Stimulated activated naive B cell treated with anti-CD40 and anti-IgM and Interleukin-4, amounts not matched to agents 10 μg/mL and 1 μg/mL and 100 μg/mL, for 72 hours (primary cell): ENCODE measurements around the gene AXL.

ENCODE experiments used
- ATAC-seq, 2 donors: fragments of 150-1000 bp; cut with Tn5 transposase; replicated peaks; 2 replicates each; pipeline ENCODE4 v1.10.0; 2021; ENCODE audit warnings: moderate library complexity in 1 of 2
- DNase-seq: peaks from one replicate; pipeline ENCODE4 v3.0.0; 2021
- H3K27ac Mint-ChIP-seq: one replicate; pipeline ENCODE4 v1.8.0; 2022; ENCODE audit warnings: mild to moderate bottlenecking, mixed read lengths
- H3K27me3 Mint-ChIP-seq, 2 donors: one replicate each; pipeline ENCODE4 v1.8.0; 2022; ENCODE audit warnings: mixed read lengths in 2 of 2
- H3K36me3 Mint-ChIP-seq, 2 donors: one replicate each; pipeline ENCODE4 v1.8.0; 2022; ENCODE audit warnings: mixed read lengths in 2 of 2, mild to moderate bottlenecking in 1 of 2
- H3K4me1 Mint-ChIP-seq, 2 donors: one replicate each; pipeline ENCODE4 v1.8.0; 2022; ENCODE audit warnings: mixed read lengths in 2 of 2, mild to moderate bottlenecking in 1 of 2
- H3K4me3 Mint-ChIP-seq, 2 donors: one replicate each; pipeline ENCODE4 v1.8.0; 2022; ENCODE audit warnings: mild to moderate bottlenecking in 2 of 2, mixed read lengths in 2 of 2, moderate library complexity in 1 of 2
- H3K9me3 Mint-ChIP-seq, 2 donors: one replicate each; pipeline ENCODE4 v1.8.0; 2022; ENCODE audit warnings: mixed read lengths in 2 of 2, mild to moderate bottlenecking in 1 of 2

Gene AXL

DNA sequence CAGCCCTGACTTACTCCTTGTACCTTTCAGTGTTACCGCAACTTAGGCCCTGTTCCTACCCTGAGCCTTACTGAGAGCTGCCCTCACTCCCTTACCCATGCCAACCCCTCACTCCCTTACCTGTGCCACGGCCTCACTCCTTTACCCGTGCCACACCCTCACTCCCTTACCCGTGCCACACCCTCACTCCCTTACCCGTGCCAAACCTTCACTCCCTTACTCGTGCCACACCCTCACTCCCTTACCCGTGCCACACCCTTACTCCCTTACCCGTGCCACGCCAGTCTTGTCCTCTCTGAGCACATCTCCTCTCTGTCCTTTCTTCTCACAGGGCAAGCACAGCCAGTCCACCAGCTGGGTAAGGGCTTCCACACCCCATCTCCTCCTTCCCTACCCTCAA lies 20.3 kb downstream of the AXL start:
- no peaks in the 10 kb centered on the region for H3K4me1 Mint-ChIP-seq
- no peak overlapping the region for H3K27ac Mint-ChIP-seq
- peaks cover 20 to 24% of the 10 kb centered on the region in 2 donors for H3K27me3 Mint-ChIP-seq
- DNase-seq (no peak), ATAC-seq (no peak)
- H3K9me3 Mint-ChIP-seq: no peaks in the 10 kb centered on the region
- no peaks in the 10 kb centered on the region for H3K36me3 Mint-ChIP-seq
- no peak overlapping the region for H3K4me3 Mint-ChIP-seq

DNA sequence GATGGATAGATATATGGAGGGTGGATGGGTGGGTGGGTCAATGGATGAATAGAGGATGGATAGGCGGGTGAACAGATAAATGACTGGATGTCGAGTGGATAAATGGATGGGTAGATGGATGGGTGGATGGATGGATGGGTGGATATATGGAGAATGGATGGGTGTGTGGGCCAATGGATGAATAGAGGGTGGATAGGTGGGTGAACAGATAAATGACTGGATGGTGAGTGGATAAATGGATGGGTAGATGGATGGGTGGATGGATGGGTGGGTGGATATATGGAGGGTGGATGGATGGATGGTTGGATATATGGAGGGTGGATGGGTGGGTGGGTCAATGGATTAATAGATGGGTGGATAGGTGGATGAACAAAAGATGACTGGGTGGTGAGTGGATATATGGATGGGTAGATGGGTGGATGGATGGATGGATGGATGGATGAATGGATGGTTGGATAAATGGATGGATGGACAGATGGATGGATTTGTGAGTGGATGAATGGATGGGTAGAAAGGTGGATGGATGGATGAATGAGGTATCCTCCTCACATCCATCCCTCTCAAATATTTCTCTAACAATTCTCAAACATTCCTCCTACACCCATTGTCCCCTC lies 21.0 kb downstream of the AXL start:
- no peak overlapping the region for H3K27ac Mint-ChIP-seq
- no peak overlapping the region for H3K4me3 Mint-ChIP-seq
- H3K9me3 Mint-ChIP-seq: no peaks in the 10 kb centered on the region
- DNase-seq: no peak
- H3K4me1 Mint-ChIP-seq: no peaks in the 10 kb centered on the region
- ATAC-seq: no peak
- no peaks in the 10 kb centered on the region for H3K36me3 Mint-ChIP-seq
- peaks cover 20 to 24% of the 10 kb centered on the region in 2 donors for H3K27me3 Mint-ChIP-seq

GRCh38 chr19:41241859-41242258 lies 22.8 kb downstream of the AXL start:
- Mint-ChIP-seq H3K9me3 (no peaks in the 10 kb centered on the region), H3K27ac (no peak overlapping the region), H3K4me1 (no peaks in the 10 kb centered on the region), H3K27me3 (peaks cover 20 to 24% of the 10 kb centered on the region in 2 donors), H3K4me3 (no peak overlapping the region), H3K36me3 (no peaks in the 10 kb centered on the region)
- DNase-seq (no peak), ATAC-seq (no peak)

GRCh38 chr19:41244117-41244516 lies 25.1 kb downstream of the AXL start:
- H3K27ac Mint-ChIP-seq: no peak overlapping the region
- ATAC-seq (no peak), DNase-seq (no peak)
- no peak overlapping the region for H3K4me3 Mint-ChIP-seq
- H3K4me1 Mint-ChIP-seq: no peaks in the 10 kb centered on the region
- H3K27me3 Mint-ChIP-seq: peaks cover 10 to 11% of the 10 kb centered on the region in 2 donors
- H3K36me3 Mint-ChIP-seq: no peaks in the 10 kb centered on the region
- H3K9me3 Mint-ChIP-seq: no peaks in the 10 kb centered on the region

GRCh38 chr19:41245843-41246242 lies 26.8 kb downstream of the AXL start:
- no peak overlapping the region for H3K27ac Mint-ChIP-seq
- DNase-seq (no peak), ATAC-seq (no peak)

DNA sequence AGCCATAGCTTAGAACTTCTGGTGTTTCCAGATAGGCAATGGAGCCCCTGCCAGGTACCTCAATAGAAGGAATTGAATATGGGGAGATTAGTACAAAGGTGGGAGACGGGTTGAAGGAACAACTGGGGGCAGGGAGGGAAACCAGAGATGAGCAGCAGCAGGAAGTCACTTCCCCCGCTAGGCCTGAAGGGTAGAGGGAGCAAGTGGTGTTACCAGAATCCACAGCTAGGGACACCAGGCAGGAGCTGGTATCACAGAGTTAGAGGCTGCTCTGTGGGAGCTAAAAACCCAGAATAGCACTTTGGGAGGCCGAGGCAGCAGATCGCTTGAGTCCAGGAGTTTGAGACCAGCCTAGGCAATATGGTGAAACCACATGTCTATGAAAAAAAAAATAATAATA lies 29.9 kb downstream of the AXL start:
- Mint-ChIP-seq H3K27me3 (peaks cover 6 to 30% of the 10 kb centered on the region in 2 donors), H3K4me3 (no peak overlapping the region), H3K36me3 (no peaks in the 10 kb centered on the region), H3K4me1 (no peaks in the 10 kb centered on the region), H3K9me3 (no peaks in the 10 kb centered on the region), H3K27ac (no peak overlapping the region)
- DNase-seq (no peak), ATAC-seq (no peak)

More at GRCh38 chr19:41245843-41246242, 26.8 kb downstream of the AXL start:
- H3K4me3 Mint-ChIP-seq: no peak overlapping the region
- no peaks in the 10 kb centered on the region for H3K36me3 Mint-ChIP-seq
- no peaks in the 10 kb centered on the region for H3K9me3 Mint-ChIP-seq
- peaks cover 0 to 4% of the 10 kb centered on the region in 2 donors for H3K27me3 Mint-ChIP-seq
- H3K4me1 Mint-ChIP-seq: no peaks in the 10 kb centered on the region

DNA sequence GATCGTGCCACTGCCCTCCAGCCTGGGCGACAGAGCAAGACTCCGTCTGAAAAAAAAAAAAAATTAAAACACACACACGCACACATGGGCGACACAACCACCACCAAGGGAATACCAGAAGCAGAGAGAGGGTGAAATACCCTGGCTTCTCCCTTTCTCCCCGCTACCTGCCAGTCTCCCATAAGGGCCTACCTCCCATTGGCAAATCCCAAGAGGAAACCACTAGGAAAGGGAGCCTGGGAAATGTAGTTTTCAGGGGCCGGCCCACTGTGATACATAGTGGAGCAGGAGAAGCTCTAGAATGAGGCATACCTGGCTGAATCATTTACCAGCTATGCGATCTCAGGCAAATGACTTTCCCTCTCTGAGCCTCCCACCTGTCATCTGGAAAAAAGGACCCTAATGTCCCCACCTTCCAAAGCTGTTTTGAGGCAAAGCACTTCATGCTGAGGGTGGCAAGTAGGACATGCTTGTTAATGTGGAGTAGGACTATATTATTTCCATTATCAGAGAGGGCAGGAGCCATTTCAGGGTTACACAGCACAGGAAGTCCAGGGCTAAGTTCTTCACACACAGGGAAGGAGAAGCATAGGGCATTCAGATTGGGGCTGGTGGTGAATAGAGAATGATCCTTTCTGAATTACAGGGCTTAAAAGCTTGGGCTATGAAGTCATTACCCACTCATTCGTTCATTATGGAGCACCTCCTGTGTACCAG lies 30.8 kb downstream of the AXL start:
- DNase-seq (no peak), ATAC-seq (no peak)
- Mint-ChIP-seq H3K4me3 (no peak overlapping the region), H3K36me3 (no peaks in the 10 kb centered on the region), H3K9me3 (no peaks in the 10 kb centered on the region), H3K27ac (no peak overlapping the region), H3K4me1 (no peaks in the 10 kb centered on the region), H3K27me3 (peaks cover 6 to 31% of the 10 kb centered on the region in 2 donors)

- H3K27ac Mint-ChIP-seq: no peak overlapping the region
- no peak overlapping the region for H3K4me3 Mint-ChIP-seq
- peaks cover 6 to 31% of the 10 kb centered on the region in 2 donors for H3K27me3 Mint-ChIP-seq
- ATAC-seq (no peak), DNase-seq (no peak)
- H3K9me3 Mint-ChIP-seq: no peaks in the 10 kb centered on the region
- no peaks in the 10 kb centered on the region for H3K36me3 Mint-ChIP-seq
- no peaks in the 10 kb centered on the region for H3K4me1 Mint-ChIP-seq
Measured at GRCh38 chr19:41253660-41254059, 34.6 kb downstream of the AXL start.

DNA sequence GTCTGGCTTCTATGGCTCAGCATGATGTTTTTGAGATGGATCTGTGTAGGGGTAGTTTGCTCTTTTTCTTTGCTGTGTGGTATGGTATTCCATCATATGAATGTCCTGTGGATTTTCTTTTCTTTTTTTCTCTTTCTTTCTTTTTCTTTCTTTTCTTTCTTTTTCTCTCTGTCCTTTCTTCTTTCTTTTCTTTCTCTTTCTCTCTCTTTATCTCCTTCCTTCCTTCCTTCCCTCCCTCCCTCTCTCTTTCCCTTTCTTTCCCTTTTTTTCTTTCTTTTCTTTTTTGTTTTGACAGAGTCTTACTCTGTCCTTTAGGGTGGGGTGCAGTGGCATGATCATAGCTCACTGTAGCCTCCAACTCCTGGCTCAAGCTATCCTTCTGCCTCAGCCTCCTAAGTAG lies 36.1 kb downstream of the AXL start:
- Mint-ChIP-seq H3K9me3 (peaks cover 0 to 1% of the 10 kb centered on the region in 2 donors), H3K4me3 (no peak overlapping the region), H3K4me1 (no peaks in the 10 kb centered on the region), H3K36me3 (no peaks in the 10 kb centered on the region), H3K27ac (no peak overlapping the region), H3K27me3 (peaks cover 6 to 31% of the 10 kb centered on the region in 2 donors)
- ATAC-seq (no peak), DNase-seq (no peak)

DNA sequence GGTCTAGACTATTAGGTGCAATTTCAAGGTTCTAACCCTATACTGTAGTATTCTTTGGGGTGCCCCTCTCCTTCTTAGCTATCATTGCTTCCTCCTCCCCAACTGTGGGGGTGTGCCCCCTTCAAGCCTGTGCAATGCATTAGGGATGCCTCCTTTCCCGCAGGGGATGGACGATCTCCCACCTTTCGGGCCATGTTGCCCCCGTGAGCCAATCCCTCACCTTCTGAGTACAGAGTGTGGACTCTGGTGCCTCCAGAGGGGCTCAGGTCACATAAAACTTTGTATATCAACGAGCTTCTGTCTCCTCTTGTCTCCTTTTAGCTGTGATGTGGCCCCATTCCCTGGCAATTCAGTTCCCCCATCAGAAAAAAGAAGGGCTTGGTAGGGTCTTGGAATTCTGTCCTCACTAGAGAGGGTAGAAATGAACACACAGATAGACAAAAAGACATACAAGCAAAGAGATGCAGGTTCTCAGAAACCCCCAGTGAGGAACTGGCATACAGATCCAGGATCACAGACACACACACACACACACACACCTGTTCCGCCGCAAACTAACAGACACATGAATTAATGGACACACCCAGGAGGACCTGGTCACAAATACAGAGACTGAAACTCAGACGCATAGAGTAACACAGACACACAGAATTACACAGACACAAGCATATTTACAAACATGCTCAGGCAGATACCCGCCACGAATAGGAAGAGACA lies 42.6 kb downstream of the AXL start:
- Mint-ChIP-seq H3K4me1 (peaks cover 19 to 33% of the 10 kb centered on the region in 2 donors), H3K9me3 (peaks cover 0 to 1% of the 10 kb centered on the region in 2 donors), H3K27ac (peak overlapping the region; percentile 100), H3K36me3 (peaks cover 15% of the 10 kb centered on the region in 2 donors), H3K27me3 (no peaks in the 10 kb centered on the region), H3K4me3 (peak overlapping the region; percentile 95 to 100)
- ATAC-seq (no peak), DNase-seq (no peak)

DNA sequence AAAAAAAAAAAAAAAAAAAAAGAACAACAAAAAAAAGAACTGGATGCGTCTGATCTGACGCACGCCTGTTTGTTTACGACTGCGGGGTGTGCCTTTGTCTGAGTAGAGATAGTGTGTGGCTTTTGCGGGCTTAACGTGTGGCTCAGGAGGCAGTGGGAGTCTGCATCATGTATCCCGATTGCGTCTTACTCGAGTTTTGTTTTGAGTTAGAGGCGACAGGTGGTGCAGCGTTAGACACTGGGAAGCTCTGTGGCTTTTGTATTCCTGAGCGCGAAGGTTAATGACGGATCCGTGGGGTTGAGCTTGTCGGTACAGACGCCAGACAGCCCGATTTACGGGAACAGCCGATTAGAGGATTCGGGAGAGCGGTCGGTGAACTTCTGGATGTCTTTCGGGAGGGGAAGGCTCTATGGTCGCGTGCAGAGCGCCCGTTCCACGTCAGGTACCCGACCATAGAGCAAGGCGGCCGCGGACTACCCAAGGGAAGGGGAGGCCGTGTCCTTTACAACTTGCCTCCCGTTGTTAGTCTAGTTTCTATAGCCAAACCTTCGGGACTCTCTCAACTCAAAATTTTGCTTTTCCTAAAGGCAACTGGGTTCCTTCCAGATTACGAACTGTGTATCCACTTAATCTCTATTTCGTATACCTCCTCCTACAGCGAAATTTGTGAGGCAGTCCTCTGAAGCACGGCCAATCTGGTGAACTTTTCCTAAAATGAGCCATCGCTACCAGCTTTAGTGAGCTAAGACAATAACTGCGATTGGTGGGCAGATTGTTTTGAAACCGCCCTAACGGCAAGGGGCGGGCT lies 44.2 kb downstream of the AXL start:
- H3K9me3 Mint-ChIP-seq: peaks cover 0 to 1% of the 10 kb centered on the region in 2 donors
- peak overlapping the region; percentile 100 for H3K27ac Mint-ChIP-seq
- DNase-seq (peak; percentile 84), ATAC-seq (peak; percentile 40 to 57)
- H3K4me3 Mint-ChIP-seq: peak overlapping the region; percentile 95 to 100
- no peaks in the 10 kb centered on the region for H3K27me3 Mint-ChIP-seq
- H3K36me3 Mint-ChIP-seq: peaks cover 16 to 20% of the 10 kb centered on the region in 2 donors
- H3K4me1 Mint-ChIP-seq: peaks cover 29 to 47% of the 10 kb centered on the region in 2 donors

DNA sequence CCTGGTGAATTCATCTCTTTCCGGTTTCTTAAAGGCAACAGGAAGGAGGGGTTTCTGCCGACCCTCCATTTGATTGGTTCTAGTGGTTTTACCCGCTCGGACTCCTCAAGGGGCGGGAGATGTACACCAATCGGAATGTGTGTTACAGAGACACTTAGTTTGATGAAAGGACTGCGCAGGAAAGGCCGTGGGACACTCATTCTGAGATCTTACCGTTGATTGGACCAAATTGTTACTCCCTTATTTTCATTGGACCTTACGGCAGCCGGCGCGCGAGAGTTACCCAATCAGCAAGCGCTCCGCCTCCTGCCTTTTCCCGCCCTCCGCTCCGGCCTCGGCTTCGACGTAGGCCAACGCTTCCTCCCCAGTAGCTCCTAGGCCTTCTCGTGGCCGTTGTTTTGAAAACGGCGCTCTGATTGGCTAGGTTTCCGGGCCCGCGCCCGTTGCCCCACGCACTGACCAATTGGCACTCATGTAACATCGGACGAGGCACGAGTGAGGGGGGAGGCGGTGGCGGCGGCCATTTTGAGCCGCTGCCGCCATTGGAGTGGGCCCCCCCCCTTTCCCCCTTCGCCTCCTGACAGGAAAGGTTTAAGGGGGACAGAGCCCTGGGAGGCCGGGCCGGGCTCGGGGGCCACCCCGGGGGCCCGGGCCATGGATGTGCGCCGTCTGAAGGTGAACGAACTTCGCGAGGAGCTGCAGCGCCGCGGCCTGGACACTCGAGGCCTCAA lies 45.0 kb downstream of the AXL start, which contains the start of gene HNRNPUL1:
HNRNPUL1 (plus strand) TSS at position 523 of the 731 bp plus-strand sequence; CDS start at position 655, 132 bp downstream.
- Mint-ChIP-seq H3K4me3 (peak within 1 kb of the TSS; percentile 95 to 100), H3K27me3 (no peaks in the 10 kb centered on the region), H3K27ac (peak within 1 kb of the TSS; percentile 100), H3K36me3 (peaks cover 18 to 20% of the 10 kb centered on the region in 2 donors), H3K4me1 (peaks cover 29 to 47% of the 10 kb centered on the region in 2 donors), H3K9me3 (peaks cover 0 to 1% of the 10 kb centered on the region in 2 donors)
- DNase-seq (peak; percentile 100), ATAC-seq (peak; percentile 70 to 78)

GRCh38 chr19:41264581-41265394 lies 45.8 kb downstream of the AXL start:
- peaks cover 18 to 20% of the 10 kb centered on the region in 2 donors for H3K36me3 Mint-ChIP-seq
- peak; percentile 30 for DNase-seq
- H3K4me1 Mint-ChIP-seq: peaks cover 29 to 47% of the 10 kb centered on the region in 2 donors
- no peaks in the 10 kb centered on the region for H3K27me3 Mint-ChIP-seq
- H3K4me3 Mint-ChIP-seq: peak overlapping the region; percentile 95 to 100
- H3K9me3 Mint-ChIP-seq: no peaks in the 10 kb centered on the region
- ATAC-seq: peak in 1 of 2 donors; percentile 0
- H3K27ac Mint-ChIP-seq: peak overlapping the region; percentile 100
